HG03039 (cell line): ENCODE data around the gene RNF166.
A peak's percentile ranks its signal among the peaks of the same experiment; 100 is the strongest.
"Not testable (repeated sequence)": the region's sequence is repeated elsewhere in the genome, so short reads cannot be mapped to it uniquely, and the experiment has no call there.

Experiments used
- ATAC-seq: cut with Tn5 transposase; IDR thresholded peaks from one replicate; pipeline ENCODE4 v1.9.1; 2021; ENCODE audit warnings: mild to moderate bottlenecking, moderate library complexity; ENCODE audit not compliant: unreplicated experiment

The RNF166 gene

DNA sequence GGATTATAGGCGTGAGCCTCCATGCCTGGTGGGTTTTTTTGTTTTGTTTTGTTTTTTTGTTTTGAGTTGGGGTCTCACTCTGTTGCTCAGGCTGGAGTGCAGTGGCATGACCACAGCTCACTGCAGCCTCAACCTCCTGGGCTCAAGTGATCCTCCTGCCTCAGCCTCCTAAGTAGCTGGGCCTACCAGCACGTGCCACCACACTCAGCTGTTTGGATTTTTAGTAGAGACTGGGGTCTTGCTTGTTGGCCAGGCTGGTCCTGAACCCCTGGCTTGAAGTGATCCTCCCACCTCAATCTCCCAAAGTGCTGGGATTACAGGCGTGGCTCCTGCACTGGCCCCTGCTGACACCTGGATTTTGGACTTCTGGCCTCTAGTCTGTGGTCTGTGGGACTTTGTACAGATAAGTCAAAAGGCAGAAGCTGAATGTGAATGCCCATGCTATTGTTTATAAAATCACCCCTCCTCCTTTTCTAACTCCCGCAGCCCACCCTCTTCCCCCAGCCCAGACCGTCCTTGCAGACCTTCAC lies 25.6 kb downstream of the RNF166 start:
- no peak for ATAC-seq

DNA sequence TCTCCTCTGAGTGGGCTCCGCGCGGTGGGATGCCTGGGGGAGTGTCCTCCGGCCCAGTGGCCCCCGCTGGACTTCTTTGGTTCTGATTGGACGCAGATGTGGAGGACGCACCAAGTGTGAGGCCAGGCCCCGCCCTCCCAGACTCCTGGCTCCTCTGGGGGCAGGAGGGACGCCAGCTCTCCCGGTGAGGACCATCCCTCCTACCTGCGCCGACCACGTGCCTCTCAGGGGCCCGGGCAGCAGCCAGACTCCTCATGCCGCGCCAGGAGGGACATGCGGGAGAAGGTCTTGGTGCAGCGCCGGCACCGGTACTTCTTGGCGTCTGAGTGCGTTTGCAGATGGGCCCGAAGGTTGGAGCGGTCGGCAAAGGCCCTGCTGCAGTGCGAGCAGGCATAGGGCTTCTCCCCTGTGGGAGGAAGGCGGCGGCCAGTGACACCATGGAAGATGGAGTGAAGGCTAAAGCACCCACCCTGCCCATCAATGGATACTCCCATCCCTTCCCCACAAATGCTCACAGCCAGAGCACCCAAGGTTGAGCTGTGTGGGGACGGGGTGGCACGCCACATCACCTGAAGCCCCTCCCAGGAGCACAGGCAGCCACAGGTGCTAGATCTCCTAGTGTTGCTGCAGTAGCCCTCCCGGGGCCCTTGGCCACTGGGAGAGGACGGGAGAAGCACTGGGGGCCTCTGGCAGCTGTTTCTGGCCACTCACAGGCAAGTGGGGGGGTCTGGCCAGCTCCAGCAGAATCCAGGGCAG lies 27.8 kb downstream of the RNF166 start:
- ATAC-seq, result no peak

DNA sequence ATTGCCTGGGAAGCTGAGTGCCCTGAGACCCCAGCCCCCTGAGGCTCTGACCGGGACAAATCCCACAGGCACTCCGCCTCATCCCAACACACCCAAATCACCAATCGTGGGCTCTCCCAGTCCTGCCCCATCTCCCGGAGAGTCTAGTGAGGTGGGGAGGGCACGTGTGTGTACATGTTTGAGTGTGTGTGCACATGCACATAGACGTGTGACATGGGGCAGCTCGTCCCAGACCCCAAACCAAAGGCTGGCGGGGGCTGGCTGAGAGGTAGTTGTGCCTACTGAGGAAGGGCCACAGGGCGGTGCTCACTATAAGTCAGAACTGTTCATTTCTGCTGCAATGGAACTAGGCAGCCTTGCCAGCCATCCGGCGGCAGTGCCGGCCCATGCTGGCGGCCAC lies 28.5 kb downstream of the RNF166 start:
- ATAC-seq, result no peak

DNA sequence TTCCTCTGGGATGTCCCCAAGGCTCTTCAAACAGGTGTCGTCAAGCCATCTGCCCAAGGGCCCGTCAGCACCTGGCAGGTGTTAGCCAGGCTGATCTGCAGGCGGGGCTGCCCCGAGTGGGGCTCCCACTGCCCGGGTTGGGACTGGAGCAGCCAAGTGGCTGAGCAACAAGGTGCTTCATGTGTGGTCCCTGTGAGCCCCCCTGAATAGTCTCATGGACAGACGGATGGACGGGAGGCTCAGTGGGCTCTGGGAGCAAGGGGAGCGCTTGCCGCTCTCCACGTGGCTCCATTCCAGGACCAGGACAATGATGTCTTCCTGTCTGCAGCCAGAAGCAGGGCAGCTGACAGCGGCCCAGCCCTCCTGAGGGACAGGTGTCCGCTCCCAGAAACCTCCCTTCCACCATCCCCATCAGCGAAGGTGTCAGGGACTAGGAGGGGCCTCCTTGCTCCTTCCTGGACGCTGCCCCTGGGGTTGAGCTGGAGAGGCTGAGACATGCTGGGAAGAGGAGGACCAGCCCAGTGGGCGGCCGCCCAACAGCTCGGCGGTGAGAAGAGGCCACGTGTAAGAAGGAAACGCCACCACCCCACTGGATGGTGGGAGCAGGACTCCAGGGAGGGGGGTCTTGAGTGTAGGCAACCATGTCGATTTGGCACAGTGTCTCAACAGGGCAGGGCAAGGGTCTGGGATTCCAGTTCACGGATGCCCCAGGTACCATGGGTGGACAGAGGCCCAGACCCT lies 29.5 kb downstream of the RNF166 start:
- ATAC-seq, result no peak

DNA sequence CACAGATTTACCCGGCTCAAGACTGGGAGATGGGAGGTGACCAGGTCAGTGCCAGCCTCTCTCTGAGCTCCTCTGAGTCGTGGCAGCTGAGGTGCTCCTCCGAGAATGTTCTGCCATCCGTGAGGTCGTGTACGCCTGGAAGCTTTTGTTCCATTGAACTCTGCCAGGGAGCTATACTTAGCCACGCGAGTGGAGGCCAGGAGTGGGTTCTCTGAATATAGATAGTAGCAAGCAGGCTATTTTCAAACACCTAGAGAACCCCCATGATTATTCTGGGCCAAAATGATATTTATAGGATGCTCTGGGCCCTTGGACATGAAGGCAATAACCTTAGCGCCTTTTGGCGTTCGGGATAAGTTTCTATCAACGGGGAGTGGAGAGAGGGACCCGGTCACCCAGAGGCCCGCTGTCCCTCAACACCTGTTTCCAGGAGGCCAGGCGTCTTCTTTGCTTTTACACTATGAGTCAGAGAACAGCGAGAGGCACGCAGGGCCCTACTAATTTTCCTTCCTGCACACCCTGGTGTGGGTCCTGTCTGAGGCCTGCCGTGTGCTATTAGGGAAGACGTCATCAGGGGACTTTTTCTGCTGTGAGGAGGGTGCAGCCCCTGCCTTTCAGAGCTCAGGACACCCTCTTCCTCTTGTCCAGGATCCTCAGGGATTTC lies 32.4 kb downstream of the RNF166 start:
- no peak for ATAC-seq

DNA sequence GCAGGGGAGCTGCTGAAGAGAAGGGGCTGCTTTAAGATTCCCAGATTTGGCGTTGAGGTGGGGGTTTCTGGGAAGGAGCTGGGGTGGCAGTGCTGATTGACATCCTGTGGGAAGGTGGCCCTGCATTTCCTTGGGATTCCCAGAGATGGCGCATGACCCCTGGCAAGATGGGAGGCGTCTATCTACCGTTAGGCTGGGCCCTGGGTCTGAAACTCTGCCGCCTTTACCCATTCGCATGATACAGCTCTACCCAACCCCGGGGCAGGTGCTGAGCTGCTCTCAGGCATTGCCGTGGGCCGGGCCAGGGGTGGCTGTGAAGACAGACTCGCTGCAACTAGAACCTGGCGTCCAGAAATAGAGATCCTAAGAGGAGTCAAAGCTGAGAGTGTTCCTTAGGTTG lies 33.4 kb downstream of the RNF166 start:
- ATAC-seq, result no peak

DNA sequence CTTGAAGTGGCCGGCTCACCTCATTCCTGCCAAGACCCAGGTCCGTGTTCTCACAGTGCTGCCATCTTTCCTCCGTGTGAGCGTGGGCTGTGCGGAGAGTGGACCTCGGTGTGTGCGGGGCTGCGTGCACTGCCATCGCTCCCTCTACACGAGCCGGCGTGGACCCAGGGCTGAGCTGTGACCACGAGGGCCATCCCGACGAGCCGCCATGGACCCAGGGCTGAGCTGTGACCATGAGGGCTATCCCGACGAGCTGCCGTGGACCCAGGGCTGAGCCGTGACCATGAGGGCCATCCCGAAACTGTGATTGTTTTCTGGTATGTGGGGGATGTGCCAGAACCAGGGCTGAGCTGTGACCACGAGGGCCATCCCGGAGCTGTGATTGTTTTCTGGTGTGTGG lies 34.4 kb downstream of the RNF166 start:
- ATAC-seq, result no peak

DNA sequence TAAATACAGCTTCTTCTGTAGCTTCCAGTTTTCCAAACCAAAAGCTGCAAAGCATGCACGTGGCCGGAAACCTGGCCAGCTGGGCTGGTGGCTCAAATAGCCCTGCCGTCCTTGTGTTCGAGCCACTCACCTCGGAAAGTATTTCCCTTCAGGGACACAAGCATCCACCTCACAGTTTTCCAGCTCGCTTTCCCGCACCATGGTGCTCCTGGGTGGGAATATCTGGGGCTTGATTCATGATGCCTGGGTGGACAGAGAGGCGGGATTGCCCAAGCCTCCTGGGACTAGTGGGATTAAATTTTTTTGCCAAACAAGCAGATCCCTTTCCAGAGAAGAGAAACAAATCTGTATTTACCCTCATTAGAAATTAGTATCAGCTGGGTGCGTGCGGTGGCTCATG lies 36.2 kb downstream of the RNF166 start:
- ATAC-seq, result no peak

DNA sequence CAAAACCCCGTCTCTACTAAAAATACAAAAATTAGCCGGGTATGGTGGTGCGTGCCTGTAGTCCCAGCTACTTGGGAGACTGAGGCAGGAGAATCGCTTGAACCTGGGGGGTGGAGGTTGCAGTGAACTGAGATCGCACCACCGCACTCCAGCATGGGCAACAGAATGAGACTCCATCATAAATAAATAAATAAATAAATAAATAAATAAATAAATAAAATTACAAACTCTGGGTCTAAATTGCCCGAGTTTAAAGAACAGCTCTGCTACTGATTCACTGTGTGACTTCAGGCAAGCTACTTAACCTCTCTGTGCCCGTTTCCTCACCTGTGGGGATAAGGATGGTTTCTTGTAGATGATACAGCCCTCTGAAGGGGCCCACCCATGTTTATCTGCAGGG lies 36.7 kb downstream of the RNF166 start:
- ATAC-seq, result not testable (repeated sequence)

DNA sequence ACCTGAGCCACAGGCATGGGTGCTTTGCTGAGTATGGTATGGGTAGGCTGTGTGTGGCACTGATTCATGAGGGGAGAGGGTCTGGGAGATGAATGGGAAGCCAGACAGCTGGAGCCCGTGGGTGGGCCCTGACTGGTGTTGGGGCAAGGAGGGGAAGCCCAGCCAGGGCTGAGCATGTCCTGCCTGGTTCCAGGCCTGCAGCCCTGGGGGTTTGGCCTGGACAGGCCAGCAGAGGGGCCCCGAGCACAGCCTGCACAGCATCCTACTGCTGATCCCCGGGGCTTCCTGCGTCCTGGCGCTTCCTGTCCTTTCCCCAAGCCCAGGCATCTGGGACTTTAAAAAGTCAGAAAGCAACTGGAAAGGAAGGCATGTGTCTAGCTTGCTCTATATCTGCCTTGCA lies 38.7 kb downstream of the RNF166 start:
- no peak for ATAC-seq

DNA sequence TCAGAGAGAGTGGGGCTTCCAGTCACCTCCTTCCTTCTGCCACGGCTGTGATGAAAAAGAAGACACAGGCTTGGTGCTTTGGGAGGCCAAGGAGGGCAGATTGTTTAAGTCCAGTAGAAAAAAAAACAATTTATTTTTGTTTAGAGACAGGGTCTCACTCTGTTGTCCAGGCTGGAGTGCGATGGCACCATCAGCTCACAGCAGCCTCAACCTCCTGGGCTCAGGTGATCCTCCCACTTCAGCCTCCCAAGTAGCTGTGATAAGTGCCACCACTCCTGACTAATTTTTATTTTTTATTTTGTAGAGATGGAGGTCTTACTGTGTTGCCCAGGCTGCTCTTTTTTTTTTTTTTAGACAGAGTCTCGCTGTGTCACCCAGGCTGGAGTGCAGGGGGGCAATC lies 40.6 kb downstream of the RNF166 start:
- no peak for ATAC-seq

DNA sequence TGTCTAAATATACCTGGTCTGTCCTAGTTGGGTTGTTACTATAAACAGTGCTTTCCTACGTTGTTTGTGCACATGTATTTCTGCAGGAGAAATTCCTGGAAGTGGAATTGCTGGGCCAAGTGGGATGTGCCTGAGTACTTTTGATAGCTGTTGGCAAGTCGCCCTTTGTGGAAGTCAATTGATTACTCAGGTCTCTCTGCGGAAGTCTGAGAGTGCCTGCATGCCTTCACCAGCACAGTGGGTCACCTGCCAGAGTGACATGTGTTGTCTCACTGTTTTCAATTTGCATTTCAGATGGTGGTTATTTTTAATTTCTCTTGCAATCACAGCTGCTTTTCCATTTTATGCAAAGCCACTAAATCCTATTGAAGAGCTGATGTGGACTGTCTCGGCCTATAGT lies 41.1 kb downstream of the RNF166 start:
- no peak for ATAC-seq

DNA sequence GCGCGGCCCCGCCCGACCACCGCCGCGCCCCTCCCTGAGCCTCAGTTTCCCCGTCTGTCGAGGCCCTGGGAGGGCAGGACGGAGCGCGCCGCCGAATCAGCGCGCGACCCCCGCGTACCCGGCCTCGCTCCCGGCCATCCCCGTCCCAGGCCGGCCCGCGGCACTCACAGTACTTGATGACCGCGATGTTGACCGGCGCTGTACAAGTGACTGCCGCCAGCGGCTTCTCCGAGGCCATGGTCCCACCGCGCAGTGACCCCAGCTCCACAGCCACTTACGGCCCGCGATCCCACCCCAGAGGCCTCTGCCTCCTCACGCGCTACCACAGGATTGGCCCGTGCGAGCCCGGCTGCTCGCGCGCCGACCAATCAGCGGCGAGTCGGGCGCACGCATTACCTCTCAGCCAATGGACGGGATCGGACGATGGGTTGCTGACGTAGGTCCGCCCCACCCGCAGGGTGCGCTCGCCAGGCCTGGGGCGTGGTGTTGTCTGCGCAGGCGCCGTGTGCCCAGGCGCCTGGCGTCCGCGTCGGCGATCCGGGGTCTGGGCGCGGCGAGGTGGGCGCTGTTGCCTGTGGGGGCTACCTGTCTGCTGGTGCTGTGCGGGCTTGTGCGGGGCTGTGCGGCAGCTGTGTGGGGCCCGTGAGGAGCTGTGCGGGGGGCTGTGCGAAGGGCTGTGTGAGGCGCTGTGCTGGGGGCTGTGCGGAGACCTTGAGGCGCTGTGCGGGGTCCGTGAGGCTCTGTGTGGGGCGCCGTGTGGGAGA lies 43.2 kb downstream of the RNF166 start, which contains the start of gene MVD:
MVD (minus strand) TSS at position 249 of the 764 bp plus-strand sequence; CDS start at position 238, 11 bp downstream.
- peak; percentile 92 for ATAC-seq

DNA sequence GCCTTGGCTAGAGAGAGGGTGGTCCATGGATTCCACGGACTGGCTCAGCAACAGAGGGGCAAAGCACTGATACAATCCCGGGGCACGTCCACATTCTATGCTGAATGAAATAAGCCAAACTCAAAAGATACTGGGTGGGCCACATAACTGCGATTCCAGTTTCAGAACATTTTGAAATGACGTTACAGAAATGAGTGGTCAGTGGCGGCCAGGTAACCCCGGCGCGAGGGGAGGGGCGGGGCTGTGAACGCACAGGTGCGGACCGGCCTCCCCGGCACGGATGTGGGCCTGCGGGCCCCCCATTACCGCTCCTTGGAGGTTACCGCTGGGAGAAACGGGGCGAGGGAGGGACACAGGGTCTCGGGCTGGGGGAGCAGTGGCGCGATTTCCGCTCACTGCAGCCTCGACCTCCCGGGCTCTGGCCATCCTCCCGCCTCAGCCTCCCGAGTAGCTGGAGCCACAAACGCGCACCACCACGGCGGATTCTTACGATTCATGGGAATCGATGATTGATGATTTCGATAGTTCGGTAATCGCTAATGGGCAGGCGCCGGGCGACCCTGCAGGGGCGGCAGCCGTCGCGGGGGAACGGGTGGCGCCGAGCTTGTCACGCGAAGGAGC lies 43.9 kb downstream of the RNF166 start:
- ATAC-seq, result no peak

DNA sequence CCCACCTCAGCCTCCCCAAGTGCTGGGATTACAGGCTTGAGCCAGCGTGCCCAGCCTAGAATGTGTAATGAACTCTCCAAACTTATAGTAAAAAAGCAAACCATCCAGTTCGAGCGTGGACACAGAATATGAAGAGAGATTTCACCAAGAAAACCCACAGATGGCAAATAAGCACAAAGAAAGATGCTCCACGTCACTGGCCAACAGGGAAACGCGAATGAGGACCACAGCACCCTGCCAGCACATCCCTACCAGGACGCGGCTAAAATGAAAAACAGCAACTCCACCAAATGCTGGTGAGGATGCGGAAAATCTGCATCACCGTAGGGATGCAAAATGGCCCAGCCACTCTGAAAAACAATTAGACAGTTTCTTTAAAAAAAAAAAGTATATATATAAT lies 44.7 kb downstream of the RNF166 start:
- ATAC-seq, result no peak

DNA sequence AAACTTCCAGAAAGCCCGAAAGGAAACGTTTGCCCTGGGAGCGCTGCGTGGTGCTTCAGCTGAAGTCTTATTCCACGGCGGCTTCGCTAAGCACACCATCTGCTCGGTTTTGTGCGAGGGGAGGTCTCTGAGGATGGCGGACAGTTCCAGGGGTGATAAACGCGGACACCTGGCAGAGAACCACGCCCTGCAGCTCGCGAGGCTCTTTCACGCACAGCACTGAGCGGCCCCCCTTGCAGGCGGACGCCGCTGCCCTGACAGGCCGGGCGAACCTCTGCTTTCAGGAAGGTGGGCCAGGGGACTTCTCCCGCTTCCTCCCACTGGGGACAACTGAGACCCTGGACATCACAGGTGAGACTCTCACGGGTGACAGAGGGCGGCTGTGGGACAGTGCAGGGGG lies 47.0 kb downstream of the RNF166 start:
- ATAC-seq, result no peak

DNA sequence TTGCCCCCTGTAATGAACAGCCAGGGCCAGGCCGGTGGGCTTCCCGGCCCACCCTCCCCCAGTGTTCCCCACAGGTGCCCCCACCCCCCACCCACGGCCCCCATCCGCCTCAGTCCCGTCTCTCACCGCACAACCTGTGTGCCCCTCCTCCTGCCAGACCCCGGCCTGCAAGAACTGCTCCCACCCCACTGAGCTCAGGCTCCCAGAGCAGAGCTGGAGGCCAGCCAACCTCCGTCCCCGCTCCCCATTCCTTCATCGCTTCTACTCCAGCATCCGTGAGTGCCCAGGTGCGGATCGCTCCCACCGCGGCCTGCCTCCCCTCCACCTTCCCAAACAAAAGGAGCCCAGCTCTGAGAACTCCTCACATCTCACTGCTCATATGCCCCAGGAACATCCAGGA lies 47.5 kb downstream of the RNF166 start:
- no peak for ATAC-seq

DNA sequence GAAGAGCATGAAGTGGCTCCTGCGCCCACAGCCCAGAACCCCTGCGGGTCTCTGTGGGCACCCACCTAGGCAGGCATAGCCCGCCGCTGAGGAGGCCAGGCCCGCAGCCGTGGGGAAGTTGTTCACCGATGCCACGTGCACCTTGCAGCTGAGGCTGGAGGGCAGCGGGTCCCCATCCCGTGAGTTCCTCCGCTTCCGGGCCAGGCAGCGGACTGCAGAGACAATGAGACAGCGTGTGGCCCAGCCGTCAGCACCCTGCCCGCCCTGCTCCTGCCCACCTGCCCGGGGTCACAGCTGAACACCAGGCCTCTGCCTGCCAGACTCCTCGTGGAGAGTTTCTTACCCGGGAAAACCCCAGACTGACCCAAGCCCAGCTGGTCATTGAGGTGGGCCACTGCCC lies 48.8 kb downstream of the RNF166 start:
- no peak for ATAC-seq

DNA sequence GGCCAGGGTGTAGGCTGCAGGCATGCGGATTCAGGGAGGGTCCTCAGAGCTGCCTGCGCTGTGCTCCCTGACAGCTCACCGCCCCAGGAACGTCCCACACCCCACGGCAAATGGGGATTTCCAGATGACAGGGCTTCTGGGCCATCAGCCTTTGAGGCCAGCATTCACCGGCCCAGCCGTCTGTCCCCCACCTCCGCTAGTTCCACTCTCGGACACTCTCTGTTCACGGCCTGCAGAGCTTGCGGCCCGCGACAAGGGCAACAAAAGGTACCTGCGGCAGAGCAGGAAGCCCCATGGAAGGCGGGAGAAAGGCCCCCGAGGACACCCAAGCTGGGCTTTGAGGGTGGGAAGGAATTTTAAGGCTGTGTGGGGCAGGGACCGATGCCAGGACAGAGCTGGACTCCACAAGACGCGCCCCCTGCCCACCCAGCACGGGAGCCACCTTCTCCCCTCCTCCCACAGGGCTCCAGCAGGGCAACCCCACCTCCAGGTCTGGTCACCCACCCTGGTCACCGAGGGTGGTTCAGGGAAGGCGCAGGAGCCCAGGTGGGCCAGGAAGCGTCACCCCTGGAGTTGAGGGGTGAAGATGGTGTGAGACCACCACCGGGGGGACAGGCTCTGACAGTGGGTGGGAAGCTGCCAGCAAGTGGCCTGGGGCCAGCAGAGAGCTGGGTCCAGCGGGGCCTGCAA lies 49.8 kb downstream of the RNF166 start:
- no peak for ATAC-seq

DNA sequence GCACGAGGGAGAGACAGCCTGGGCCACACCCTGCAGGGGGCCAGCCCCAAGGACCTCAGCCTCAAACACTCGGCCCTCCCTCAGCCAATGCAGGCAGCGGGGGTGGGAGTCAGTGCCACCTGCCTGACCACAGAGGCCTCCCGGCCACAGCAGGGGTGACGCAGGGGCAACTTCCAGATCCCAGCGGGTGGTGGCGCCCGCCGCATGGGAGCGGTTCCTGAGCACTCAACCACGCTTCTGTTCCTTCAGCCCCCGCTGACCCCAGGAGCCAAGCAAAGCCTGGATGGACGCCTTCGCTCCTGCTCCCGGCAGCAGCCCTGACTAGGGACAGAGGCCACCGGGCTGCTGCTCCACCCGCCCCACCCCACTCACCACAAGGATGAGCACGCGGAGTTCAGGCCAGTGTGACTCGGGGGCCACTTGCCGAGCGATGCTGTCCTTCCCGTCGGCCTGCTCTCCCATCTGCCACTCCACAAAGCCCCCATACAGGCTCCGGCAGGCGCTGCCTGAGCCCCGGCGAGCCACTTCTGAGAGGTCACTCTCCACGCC lies 50.4 kb downstream of the RNF166 start:
- no peak for ATAC-seq
